Stimulated activated CD8-positive, alpha-beta memory T cell treated with anti-CD3 and anti-CD28 coated beads, Interleukin-15, amount 100 ng/mL, for 4 hours (primary cell): ENCODE results near the gene RPL27A.

Source experiments
- DNase-seq, 2 donors: peaks; one replicate each; pipeline ENCODE4 v3.0.0-alpha.2; 2020; ENCODE audit warnings: low read depth in 2 of 2

Gene RPL27A

DNA sequence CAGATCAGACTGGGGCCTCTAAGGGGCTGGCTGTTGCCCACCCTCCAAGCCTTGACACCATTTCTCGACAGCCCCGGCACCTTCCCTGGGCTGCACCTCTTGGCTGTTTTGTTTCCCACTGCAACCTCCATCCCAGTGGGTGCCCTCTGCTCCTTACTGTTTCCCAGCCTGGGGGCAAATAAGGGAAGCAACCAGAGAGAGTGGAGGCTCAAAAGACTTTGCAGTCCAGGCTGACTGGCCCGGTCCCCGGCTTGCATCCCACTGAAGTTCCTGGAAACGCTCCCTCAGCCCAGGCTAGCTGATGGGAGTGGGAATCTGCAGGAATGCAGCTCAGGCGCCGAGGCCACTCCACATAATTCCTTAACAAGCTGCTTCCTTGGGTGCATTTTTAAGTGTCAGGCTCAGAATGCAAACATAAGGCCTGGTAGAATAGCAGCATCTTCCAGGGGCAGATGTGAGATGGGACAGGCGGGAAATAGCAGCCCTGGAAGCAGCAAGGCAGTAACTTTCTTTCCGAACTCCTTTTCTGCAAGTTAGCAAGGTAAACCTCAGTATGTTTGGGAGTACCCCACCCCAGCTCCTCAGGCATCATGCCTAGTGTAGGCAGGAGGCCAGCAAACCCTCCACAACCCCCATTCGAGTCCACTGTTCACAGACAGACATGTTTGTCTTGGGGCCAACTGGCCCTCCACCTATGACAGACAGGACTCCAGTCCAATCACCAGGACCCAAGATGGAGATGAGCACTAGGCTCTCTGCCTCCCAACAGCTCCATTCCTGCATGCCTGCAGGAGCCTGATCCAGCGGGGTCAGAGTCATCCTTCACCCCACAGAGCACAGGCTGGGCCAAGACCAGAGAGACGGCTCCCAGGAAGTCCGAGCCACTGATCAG, 39.3 kb downstream of the RPL27A start:
- no peak for DNase-seq

DNA sequence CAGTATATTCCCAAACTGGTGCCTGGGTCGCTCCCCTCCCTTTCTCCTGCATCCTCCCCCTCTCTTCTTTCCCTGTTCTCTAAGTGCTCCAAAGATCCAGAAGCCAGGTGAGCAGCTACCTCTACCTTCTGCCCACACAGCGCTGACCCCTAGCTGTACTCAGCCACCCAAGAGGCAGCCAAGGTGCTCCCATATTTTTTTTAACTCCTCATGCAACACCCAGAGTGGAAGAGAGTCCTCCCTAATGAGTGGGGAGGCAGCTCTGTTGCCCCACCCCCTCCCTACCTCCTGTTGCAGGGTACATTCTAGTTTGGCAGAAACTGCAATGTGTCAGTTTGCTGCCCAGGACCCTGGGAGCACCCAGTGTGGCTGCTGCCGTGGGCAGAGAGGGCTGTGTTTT, 40.2 kb downstream of the RPL27A start:
- no peak for DNase-seq

GRCh38 chr11:8723711-8724110, 41.1 kb downstream of the RPL27A start:
- DNase-seq, result no peak

DNA sequence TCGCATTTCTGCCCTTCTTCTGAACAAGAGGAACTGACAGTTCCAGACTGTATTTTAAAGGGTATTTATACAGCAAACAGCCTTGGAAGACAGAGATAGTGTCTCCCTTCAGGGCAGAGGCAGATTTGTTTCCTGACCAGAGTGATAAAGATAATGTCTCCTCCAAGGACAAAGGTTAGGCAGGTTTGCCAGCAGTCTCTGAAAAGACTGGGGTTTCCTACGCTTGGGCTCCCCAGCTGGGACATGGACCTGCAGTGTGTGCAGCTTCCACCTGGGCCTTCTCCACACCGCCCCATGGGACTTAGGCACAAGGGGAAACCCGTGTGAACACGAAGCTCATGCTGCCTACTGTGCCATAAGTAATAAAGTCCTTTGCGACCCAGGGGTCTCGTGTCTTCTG, 42.1 kb downstream of the RPL27A start:
- DNase-seq, result no peak

DNA sequence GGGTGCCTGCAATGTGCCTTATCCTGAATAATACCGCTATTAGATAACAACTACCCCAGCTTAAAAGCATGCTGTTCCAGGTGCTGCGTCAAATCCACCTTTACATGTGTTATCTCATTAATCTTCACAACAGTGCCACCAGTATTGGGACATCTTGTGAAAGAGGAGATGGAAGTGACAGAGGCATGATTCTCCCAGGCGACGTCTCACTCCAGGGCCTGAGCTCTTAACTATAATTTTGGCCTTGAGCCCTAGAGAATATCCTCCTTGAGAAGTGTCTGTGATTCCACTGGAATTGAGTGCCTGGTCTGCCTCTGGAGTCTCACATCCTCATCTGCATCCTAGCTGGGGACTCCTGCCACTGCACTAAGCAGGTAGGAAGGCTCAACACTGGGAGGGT, 43.8 kb downstream of the RPL27A start:
- no peak for DNase-seq

- no peak for DNase-seq
Observed at GRCh38 chr11:8728563-8728962, 46.0 kb downstream of the RPL27A start.

DNA sequence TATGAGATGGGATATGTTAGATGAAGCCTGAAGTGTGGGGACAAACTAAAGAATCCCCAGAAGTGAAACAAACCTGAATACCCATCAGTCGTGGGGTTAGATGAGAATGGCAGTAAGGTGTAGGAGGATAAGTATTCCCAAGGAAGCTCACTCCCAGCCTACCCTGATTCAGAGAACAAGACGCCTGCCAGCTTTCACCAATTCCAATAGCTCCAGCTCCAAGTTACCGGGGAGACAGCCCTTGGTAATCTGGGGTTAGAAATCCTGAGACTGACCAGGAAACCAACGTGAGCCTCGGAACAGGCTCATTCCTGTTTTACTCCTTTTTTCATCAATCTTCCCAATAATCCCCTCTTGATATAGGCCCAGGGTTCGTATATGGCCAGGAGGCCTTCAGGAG, 46.5 kb downstream of the RPL27A start:
- DNase-seq, result no peak

DNA sequence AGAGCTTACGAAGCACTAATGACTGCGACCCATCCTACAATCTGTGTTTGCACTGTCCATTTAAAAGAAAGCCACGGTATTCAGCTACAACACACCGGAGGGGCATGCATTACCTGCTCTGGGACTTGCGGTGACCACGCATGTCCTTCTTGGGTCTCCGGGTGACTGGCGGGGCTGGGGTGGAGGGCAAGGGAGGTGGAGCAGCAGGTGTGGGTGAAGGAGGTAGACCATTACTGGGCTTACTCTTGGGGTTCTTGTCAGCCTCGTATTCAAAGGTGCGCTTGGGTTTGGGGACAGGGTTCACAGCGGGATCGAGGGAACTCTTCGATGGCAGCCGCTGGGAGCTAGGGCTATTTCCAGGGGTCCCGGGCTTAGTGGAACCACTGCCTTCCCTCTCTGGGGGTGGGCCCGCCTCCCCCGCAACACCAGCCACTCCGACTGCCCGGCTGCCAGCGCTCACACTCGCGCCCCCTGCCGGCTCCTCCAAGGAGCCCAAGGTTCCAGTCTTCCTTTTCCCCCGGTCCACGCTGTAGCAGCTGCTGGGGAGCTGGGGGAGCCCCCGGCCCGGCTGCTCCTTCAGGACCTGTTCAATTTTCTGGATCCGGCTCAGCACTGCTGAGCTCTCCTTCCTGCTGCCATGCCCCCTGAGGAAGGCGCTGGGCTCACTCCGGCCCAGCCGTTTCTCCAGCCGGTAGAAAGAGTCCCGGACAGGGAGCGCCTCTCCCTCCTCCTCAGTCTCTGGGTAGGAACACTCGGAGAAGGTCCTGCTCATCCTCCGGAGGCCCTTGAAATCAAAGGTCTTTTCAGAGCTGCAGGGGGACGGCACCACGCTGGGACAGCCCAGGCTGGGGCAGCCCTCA, 47.5 kb downstream of the RPL27A start:
- no peak for DNase-seq

DNA sequence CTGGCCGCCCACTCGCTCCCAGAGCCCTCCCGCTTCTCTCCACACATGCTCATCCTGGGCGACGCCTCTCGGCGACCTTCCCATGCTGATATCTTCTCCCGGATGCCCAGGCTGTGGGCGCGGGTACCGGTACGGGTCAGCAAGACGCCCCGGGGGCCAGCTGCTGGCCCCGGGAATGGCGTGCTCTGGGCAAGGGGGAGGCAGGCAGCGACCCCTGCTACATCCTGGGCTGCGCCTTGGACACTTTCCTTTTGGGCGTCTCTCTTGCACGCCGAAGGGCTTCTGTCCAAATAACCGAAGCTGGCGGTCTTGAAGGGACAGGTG, 48.1 kb downstream of the RPL27A start:
- DNase-seq, result no peak

DNA sequence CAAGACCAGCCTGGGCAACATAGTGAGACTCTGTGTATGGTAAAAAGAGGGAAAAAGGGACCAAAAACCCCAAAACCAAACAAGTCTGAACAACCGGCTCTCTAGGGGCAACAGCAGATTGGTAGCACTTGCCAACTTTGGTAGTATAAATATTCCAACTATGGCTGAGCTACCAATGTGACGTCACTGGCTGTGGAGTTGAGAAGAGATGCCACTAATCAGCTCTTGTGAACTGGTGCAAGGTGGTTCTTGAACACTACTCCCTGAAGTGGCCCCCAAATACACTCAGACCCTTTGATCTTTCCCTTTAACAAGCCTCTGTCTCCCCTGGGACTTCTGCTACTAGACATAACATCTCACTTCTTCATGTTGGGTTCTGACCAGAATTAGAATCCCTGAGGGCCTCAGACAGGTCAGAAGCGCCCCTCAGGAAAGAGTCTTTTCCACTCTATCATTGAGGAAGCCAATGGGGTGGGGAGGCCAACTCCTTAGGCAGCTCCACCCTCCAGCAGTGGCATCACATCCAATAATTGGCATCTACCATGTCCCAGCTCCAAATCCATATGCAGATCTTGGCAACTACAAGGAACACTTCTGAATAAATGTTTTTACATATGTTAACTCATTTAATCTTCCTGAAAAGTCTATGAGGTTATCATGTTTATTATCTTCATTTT, 49.2 kb downstream of the RPL27A start:
- no peak for DNase-seq

GRCh38 chr11:8732324-8732670, 49.7 kb downstream of the RPL27A start:
- no peak for DNase-seq

GRCh38 chr11:8732748-8733241, 50.2 kb downstream of the RPL27A start:
- no peak for DNase-seq

GRCh38 chr11:8733852-8734251, 51.3 kb downstream of the RPL27A start:
- no peak for DNase-seq

DNA sequence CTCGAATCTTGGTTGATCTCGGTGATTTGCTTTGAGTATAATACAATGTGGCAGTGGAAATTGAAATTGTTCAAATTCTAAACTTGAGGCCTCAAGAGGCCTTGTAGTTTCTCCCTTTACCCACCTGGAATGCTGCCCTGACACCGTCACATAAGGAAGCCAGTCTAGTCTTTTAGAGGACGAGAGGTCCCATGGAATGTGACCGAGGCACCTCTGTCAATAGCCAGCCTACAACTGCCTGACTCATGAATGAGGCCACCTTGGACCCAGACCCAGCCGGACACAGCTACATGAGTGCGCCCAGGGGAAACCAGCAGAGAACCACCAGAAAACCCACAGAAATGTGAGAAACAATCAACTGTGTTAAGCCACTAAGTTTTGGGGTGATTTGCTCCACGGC, 52.5 kb downstream of the RPL27A start:
- no peak for DNase-seq

GRCh38 chr11:8739309-8739793, 56.8 kb downstream of the RPL27A start:
- no peak for DNase-seq
